ENCODE data around the gene S100A9. TPM values are rescaled to one million over a fixed set of nuclear protein-coding genes. Genes with fewer than 3 reads are reported as not detected.

The S100A9 gene
- total RNA-seq: 10 to 100 TPM; 35.3 to 43.6 TPM
- 846 TPM for polyA plus RNA-seq (2013, experiment 1 of 2)
- polyA plus RNA-seq (2013, experiment 2 of 2): 383 TPM
- 0 to 99.0 (median 0.99) reads per million in 172 experiments for total RNA-seq

- Mint-ChIP-seq H3K9me3 (no peaks in the 10 kb centered on the region), H3K27me3 (no peaks in the 10 kb centered on the region), H3K4me3 (peak within 1 kb of the TSS; percentile 45), H3K4me1 (ENCODE audit: low read depth) (peaks cover 24% of the 10 kb centered on the region), H3K27ac (no peak within 1 kb of the TSS), H3K36me3 (ENCODE audit: low read depth) (no peaks in the 10 kb centered on the region)
- Histone ChIP-seq H3K4me1 (ENCODE audit: insufficient read depth, low read length) (peaks cover 22% of the 10 kb centered on the region), H3K36me3 (ENCODE audit: insufficient read depth, low read length) (no peaks in the 10 kb centered on the region), H3K27me3 (ENCODE audit: control insufficient read depth in 1 of 2, insufficient read depth in 2 of 2, low read length in 2 of 2) (no peaks in the 10 kb centered on the region), H3K9me3 (ENCODE audit: control insufficient read depth in 1 of 2, insufficient read depth in 1 of 2, low read length in 2 of 2) (no peaks in the 10 kb centered on the region), H3K4me3 (ENCODE audit: low read length) (peak within 1 kb of the TSS; percentile 33), H3K27ac (ENCODE audit: low read depth in 1 of 2, low read length in 2 of 2) (peak within 1 kb of the TSS in 1 of 2 donors; percentile 22)
- CTCF ChIA-PET: no interaction called here
- intact Hi-C loops (cut with DNase I, micrococcal nuclease): loop anchor here in 1 of 2 experiments (10.0 kb wide), 1 partner anchor 387 kb away; no protein-coding TSS in a partner anchor
- TF ChIP-seq CTCF (IDR thresholded peaks at IDR 0.05): no peak
- DNase-seq (no peak), ATAC-seq (ENCODE audit: poor library complexity) (no peak)
- POLR2A ChIA-PET: interaction anchor here (1.2 kb wide), 1 partner anchor 16 kb away, joined by 3 read pairs; no protein-coding TSS in a partner anchor
Measured at GRCh38 chr1:153357853-153358690, at the start of gene S100A9. Gene S100A9 (plus strand): TSS chr1:153357854. CDS start chr1:153358284, 430 bp downstream.

- intact Hi-C loops (cut with DNase I, micrococcal nuclease): no loop called here
- no peak for ATAC-seq (ENCODE audit: poor library complexity)
- Mint-ChIP-seq H3K27ac (no peak overlapping the region), H3K4me1 (ENCODE audit: low read depth) (no peaks in the 10 kb centered on the region), H3K36me3 (ENCODE audit: low read depth) (no peaks in the 10 kb centered on the region), H3K9me3 (no peaks in the 10 kb centered on the region), H3K27me3 (peaks cover 19% of the 10 kb centered on the region), H3K4me3 (no peak overlapping the region)
- ChIA-PET CTCF (no interaction called here), POLR2A (no interaction called here)
- H3K27me3 ChIP-seq (ENCODE audit: control insufficient read depth in 1 of 2, insufficient read depth in 2 of 2, low read length in 2 of 2): peaks cover 4 to 13% of the 10 kb centered on the region in 2 experiments
- no peak overlapping the region for H3K4me3 ChIP-seq (ENCODE audit: low read length)
- peaks cover 0 to 3% of the 10 kb centered on the region in 2 experiments for H3K9me3 ChIP-seq (ENCODE audit: control insufficient read depth in 1 of 2, insufficient read depth in 1 of 2, low read length in 2 of 2)
- DNase-seq: no peak
- TF ChIP-seq CTCF (IDR thresholded peaks at IDR 0.05): no peak
- no peaks in the 10 kb centered on the region for H3K4me1 ChIP-seq (ENCODE audit: insufficient read depth, low read length)
- no peak overlapping the region for H3K27ac ChIP-seq (ENCODE audit: low read depth in 1 of 2, low read length in 2 of 2)
- no peaks in the 10 kb centered on the region for H3K36me3 ChIP-seq (ENCODE audit: insufficient read depth, low read length)
Measured at GRCh38 chr1:153308540-153308939, 49.1 kb upstream of the S100A9 start.

GRCh38 chr1:153309441-153309840 is 48.2 kb upstream of the S100A9 start:
- no peaks in the 10 kb centered on the region for H3K4me1 Mint-ChIP-seq (ENCODE audit: low read depth)
- CTCF ChIA-PET: no interaction called here
- no peak for TF ChIP-seq CTCF (IDR thresholded peaks at IDR 0.05)

More at GRCh38 chr1:153309441-153309840, 48.2 kb upstream of the S100A9 start:
- intact Hi-C loops (cut with DNase I, micrococcal nuclease): no loop called here
- ATAC-seq (ENCODE audit: poor library complexity) (no peak), DNase-seq (no peak)
- Histone ChIP-seq H3K27me3 (ENCODE audit: control insufficient read depth in 1 of 2, insufficient read depth in 2 of 2, low read length in 2 of 2) (peaks cover 4 to 13% of the 10 kb centered on the region in 2 experiments), H3K4me3 (ENCODE audit: low read length) (no peak overlapping the region), H3K9me3 (ENCODE audit: control insufficient read depth in 1 of 2, insufficient read depth in 1 of 2, low read length in 2 of 2) (peaks cover 0 to 3% of the 10 kb centered on the region in 2 experiments), H3K36me3 (ENCODE audit: insufficient read depth, low read length) (no peaks in the 10 kb centered on the region), H3K4me1 (ENCODE audit: insufficient read depth, low read length) (no peaks in the 10 kb centered on the region), H3K27ac (ENCODE audit: low read depth in 1 of 2, low read length in 2 of 2) (no peak overlapping the region)
- POLR2A ChIA-PET: no interaction called here
- Mint-ChIP-seq H3K27me3 (peaks cover 20% of the 10 kb centered on the region), H3K9me3 (peaks cover 2% of the 10 kb centered on the region), H3K4me3 (no peak overlapping the region), H3K27ac (no peak overlapping the region), H3K36me3 (ENCODE audit: low read depth) (no peaks in the 10 kb centered on the region)
